Measurements from ENCODE around the gene SP2.

GRCh38 chr17:47889734-47890529 is 6.1 kb upstream of the SP2 start:
- TF ChIP-seq POLR2A (IDR thresholded peaks at IDR 0.05) = no peak
- TF ChIP-seq CTCF (IDR thresholded peaks at IDR 0.05) = peak; percentile 89 to 99 (median 96)
